NOMO-1 treated with dmso at 0.1 percent for 144 hours (cell line): ENCODE measurements around the gene FGFBP1.
"Not testable (repeated sequence)": the region's sequence is repeated elsewhere in the genome, so short reads cannot be mapped to it uniquely, and the experiment has no call there.

ENCODE experiments used
- DNase-seq: peaks from one replicate; lab custom pipeline; 2025; ENCODE audit not compliant: unreplicated experiment; lab: John Stamatoyannopoulos, UW

FGFBP1 gene

GRCh38 chr4:15947684-15948083 lies 9.1 kb upstream of the FGFBP1 start:
- DNase-seq = no peak

GRCh38 chr4:15945516-15945915 lies 7.0 kb upstream of the FGFBP1 start:
- peak; percentile 62 for DNase-seq

GRCh38 chr4:15944895-15945294 lies 6.4 kb upstream of the FGFBP1 start:
- no peak for DNase-seq

- no peak for DNase-seq
Observed at GRCh38 chr4:15942283-15942682, 3.7 kb upstream of the FGFBP1 start.

GRCh38 chr4:15938182-15938581 lies 358 bp downstream of the FGFBP1 start:
- DNase-seq = no peak

GRCh38 chr4:15936495-15936894 lies 2.0 kb downstream of the FGFBP1 start:
- DNase-seq = no peak

- DNase-seq = no peak
Observed at GRCh38 chr4:15935504-15936402, 2.8 kb downstream of the FGFBP1 start.

GRCh38 chr4:15934259-15934658 lies 4.3 kb downstream of the FGFBP1 start:
- no peak for DNase-seq

- DNase-seq = no peak
Observed at GRCh38 chr4:15931451-15932210, 6.9 kb downstream of the FGFBP1 start.

GRCh38 chr4:15930314-15930713 lies 8.2 kb downstream of the FGFBP1 start:
- DNase-seq = no peak

GRCh38 chr4:15929540-15929939 lies 9.0 kb downstream of the FGFBP1 start:
- no peak for DNase-seq

GRCh38 chr4:15928883-15929282 lies 9.7 kb downstream of the FGFBP1 start:
- DNase-seq = no peak

- no peak for DNase-seq
Observed at GRCh38 chr4:15926486-15926885, 12.1 kb downstream of the FGFBP1 start.

- no peak for DNase-seq
Observed at GRCh38 chr4:15925830-15926229, 12.7 kb downstream of the FGFBP1 start.

GRCh38 chr4:15921592-15921932 lies 17.0 kb downstream of the FGFBP1 start:
- DNase-seq = no peak

- DNase-seq = no peak
Observed at GRCh38 chr4:15920723-15921591, 17.6 kb downstream of the FGFBP1 start.

- DNase-seq = no peak
Observed at GRCh38 chr4:15918484-15919129, 19.9 kb downstream of the FGFBP1 start.

- DNase-seq = no peak
Observed at GRCh38 chr4:15917297-15917696, 21.2 kb downstream of the FGFBP1 start.

GRCh38 chr4:15916358-15916757 lies 22.2 kb downstream of the FGFBP1 start:
- not testable (repeated sequence) for DNase-seq

- no peak for DNase-seq
Observed at GRCh38 chr4:15914736-15915135, 23.8 kb downstream of the FGFBP1 start.

GRCh38 chr4:15914291-15914690 lies 24.2 kb downstream of the FGFBP1 start:
- DNase-seq = no peak
